AG04450 (cell line): Measurements from ENCODE around the gene SLC39A11. TPM values are rescaled to one million over a fixed set of nuclear protein-coding genes. Genes with fewer than 3 reads are reported as not detected.
"Not testable (repeated sequence)": the region's sequence is repeated elsewhere in the genome, so short reads cannot be mapped to it uniquely, and the experiment has no call there.

Experiments
- CTCF ChIA-PET: fragments of 300-600, 350-600 bp; formaldehyde crosslinking; extraction: SDS; loops from one replicate; lab custom pipeline; 2022; ENCODE audit warnings: antibody characterized with exemption, inconsistent platforms; lab: Charles Lee
- POLR2A ChIA-PET: fragments of 350-600 bp; formaldehyde crosslinking; extraction: SDS; loops from one replicate; lab custom pipeline; 2021; ENCODE audit warnings: antibody characterized with exemption, inconsistent platforms; lab: Yijun Ruan, JAX
- DNase-seq: peaks from one replicate; pipeline ENCODE4 v3.0.0-alpha.2; 2011; ENCODE audit warnings: low read depth, low spot score
- H3K27ac ChIP-seq: one replicate; pipeline ENCODE4 v1.5.1; 2012; ENCODE audit warnings: low read depth, low read length, control low read depth
- H3K27me3 ChIP-seq: one replicate; pipeline ENCODE4 v1.6.0; 2012; ENCODE audit warnings: low read length; ENCODE audit not compliant: control insufficient read depth, insufficient read depth
- H3K4me3 ChIP-seq: 2 replicates; pipeline ENCODE4 v1.5.1; 2011; ENCODE audit warnings: mild to moderate bottlenecking, low read depth, low read length, control low read depth
- H3K9me3 ChIP-seq: 2 replicates; pipeline ENCODE4 v1.5.1; 2012; ENCODE audit warnings: low read length; ENCODE audit not compliant: control insufficient read depth, insufficient read depth
- CTCF ChIP-seq: IDR thresholded peaks from 2 replicates; pipeline ENCODE4 v1.5.1; 2011; ENCODE audit warnings: low read depth, low read length, control low read depth, inconsistent platforms
- polyA plus RNA-seq: library from polyadenylated mRNA; depleted of rRNA; stranded (reverse); fragments of >200 nt; gene quantifications from 2 replicates; pipeline ENCODE4 v1.2.3, GENCODE V29; 2011

SLC39A11 gene
- polyA plus RNA-seq, 1 experiment: 18.0 TPM

- ChIA-PET POLR2A (no interaction called here), CTCF (no interaction called here)
- DNase-seq: no peak
- Histone ChIP-seq H3K27me3 (no peaks in the 10 kb centered on the region), H3K4me3 (no peak overlapping the region), H3K9me3 (no peaks in the 10 kb centered on the region), H3K27ac (no peak overlapping the region)
- no peak for TF ChIP-seq CTCF
Observed at GRCh38 chr17:73071066-73071999, 21.2 kb downstream of the SLC39A11 start.

- no peaks in the 10 kb centered on the region for H3K9me3 ChIP-seq
- TF ChIP-seq CTCF: no peak
- no peak overlapping the region for H3K4me3 ChIP-seq
- H3K27ac ChIP-seq: no peak overlapping the region
- ChIA-PET CTCF (interaction anchor here (1.3 kb wide), 1 partner anchor 84 kb away, joined by 4 read pairs; no protein-coding TSS in a partner anchor), POLR2A (interaction anchor here (0.8 kb wide), 1 partner anchor 26 kb away, joined by 4 read pairs; no protein-coding TSS in a partner anchor)
- no peaks in the 10 kb centered on the region for H3K27me3 ChIP-seq
- DNase-seq: no peak
Observed at GRCh38 chr17:73069841-73070240, 22.6 kb downstream of the SLC39A11 start.

- ChIA-PET CTCF (interaction anchor here (1.0 to 1.9 kb wide), 4 partner anchors 12 to 344 kb away, joined by 3 to 5 read pairs (median 4); no protein-coding TSS in a partner anchor), POLR2A (interaction anchor here (0.8 to 1.1 kb wide), 2 partner anchors 25 to 52 kb away, joined by 4 read pairs; no protein-coding TSS in a partner anchor)
- no peak overlapping the region for H3K4me3 ChIP-seq
- no peaks in the 10 kb centered on the region for H3K27me3 ChIP-seq
- peak overlapping the region; percentile 97 for H3K27ac ChIP-seq
- H3K9me3 ChIP-seq: no peaks in the 10 kb centered on the region
- TF ChIP-seq CTCF: no peak
- no peak for DNase-seq
Observed at GRCh38 chr17:73069164-73069770, 23.2 kb downstream of the SLC39A11 start.

GRCh38 chr17:73068322-73069153 is 23.9 kb downstream of the SLC39A11 start:
- ChIA-PET POLR2A (interaction anchor here (0.8 to 1.1 kb wide), 4 partner anchors 24 to 84 kb away, joined by 3 to 4 read pairs (median 4); partner anchors contain the start of gene SLC39A11), CTCF (interaction anchor here (1.0 to 1.9 kb wide), 3 partner anchors 11 to 343 kb away, joined by 3 to 5 read pairs (median 5); no protein-coding TSS in a partner anchor)
- H3K27ac ChIP-seq: peak overlapping the region; percentile 97
- H3K9me3 ChIP-seq: no peaks in the 10 kb centered on the region
- TF ChIP-seq CTCF: no peak
- DNase-seq: peak; percentile 76
- H3K4me3 ChIP-seq: no peak overlapping the region
- no peaks in the 10 kb centered on the region for H3K27me3 ChIP-seq

- peak overlapping the region; percentile 97 for H3K27ac ChIP-seq
- H3K9me3 ChIP-seq, H3K27me3 ChIP-seq, H3K4me3 ChIP-seq: not testable (repeated sequence)
- ChIA-PET CTCF (interaction anchor here (1.9 kb wide), 1 partner anchor 11 kb away, joined by 5 read pairs; no protein-coding TSS in a partner anchor), POLR2A (interaction anchor here (0.9 to 1.5 kb wide), 3 partner anchors 23 to 83 kb away, joined by 3 to 4 read pairs (median 3); no protein-coding TSS in a partner anchor)
- peak; percentile 93 for DNase-seq
Observed at GRCh38 chr17:73067699-73068098, 24.8 kb downstream of the SLC39A11 start.
